ENCODE measurements around the gene SEMA7A. TPM values are rescaled to one million over a fixed set of nuclear protein-coding genes. Genes with fewer than 3 reads are reported as not detected.
A peak's percentile ranks its signal among the peaks of the same experiment; 100 is the strongest.

The SEMA7A gene
- total and polyA plus RNA-seq, 9 of the 15 experiments (the other 6 are each of a cell fraction or from before 2014, with no cell fraction given), result 0.04 to 8.2 (median 5.4) TPM; not detected in 1

GRCh38 chr15:74460871-74461846, 27.4 kb upstream of the SEMA7A start, which contains the start of gene UBL7 (continued):
- TF ChIP-seq, protein P1, sequence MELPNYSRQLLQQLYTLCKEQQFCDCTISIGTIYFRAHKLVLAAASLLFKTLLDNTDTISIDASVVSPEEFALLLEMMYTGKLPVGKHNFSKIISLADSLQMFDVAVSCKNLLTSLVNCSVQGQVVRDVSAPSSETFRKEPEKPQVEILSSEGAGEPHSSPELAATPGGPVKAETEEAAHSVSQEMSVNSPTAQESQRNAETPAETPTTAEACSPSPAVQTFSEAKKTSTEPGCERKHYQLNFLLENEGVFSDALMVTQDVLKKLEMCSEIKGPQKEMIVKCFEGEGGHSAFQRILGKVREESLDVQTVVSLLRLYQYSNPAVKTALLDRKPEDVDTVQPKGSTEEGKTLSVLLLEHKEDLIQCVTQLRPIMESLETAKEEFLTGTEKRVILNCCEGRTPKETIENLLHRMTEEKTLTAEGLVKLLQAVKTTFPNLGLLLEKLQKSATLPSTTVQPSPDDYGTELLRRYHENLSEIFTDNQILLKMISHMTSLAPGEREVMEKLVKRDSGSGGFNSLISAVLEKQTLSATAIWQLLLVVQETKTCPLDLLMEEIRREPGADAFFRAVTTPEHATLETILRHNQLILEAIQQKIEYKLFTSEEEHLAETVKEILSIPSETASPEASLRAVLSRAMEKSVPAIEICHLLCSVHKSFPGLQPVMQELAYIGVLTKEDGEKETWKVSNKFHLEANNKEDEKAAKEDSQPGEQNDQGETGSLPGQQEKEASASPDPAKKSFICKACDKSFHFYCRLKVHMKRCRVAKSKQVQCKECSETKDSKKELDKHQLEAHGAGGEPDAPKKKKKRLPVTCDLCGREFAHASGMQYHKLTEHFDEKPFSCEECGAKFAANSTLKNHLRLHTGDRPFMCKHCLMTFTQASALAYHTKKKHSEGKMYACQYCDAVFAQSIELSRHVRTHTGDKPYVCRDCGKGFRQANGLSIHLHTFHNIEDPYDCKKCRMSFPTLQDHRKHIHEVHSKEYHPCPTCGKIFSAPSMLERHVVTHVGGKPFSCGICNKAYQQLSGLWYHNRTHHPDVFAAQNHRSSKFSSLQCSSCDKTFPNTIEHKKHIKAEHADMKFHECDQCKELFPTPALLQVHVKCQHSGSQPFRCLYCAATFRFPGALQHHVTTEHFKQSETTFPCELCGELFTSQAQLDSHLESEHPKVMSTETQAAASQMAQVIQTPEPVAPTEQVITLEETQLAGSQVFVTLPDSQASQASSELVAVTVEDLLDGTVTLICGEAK (IDR thresholded peaks at IDR 0.05), result peak; percentile 98
- TF ChIP-seq, protein P1 (CRISPR knock-in tag; IDR thresholded peaks at IDR 0.05), result no peak
- peak; percentile 37 for TF ChIP-seq NFRKB (IDR thresholded peaks at IDR 0.05; ENCODE audit: low read depth)
- no peak for TF ChIP-seq ETS2 (tag; IDR thresholded peaks at IDR 0.05; ENCODE audit: borderline replicate concordance, poor library complexity, severe bottlenecking)
- TF ChIP-seq ZBTB1 (CRISPR knock-in tag; IDR thresholded peaks at IDR 0.05; ENCODE audit: borderline replicate concordance, low read depth), result no peak
- TF ChIP-seq ZNF184 (CRISPR knock-in tag; IDR thresholded peaks at IDR 0.05), result no peak
- TF ChIP-seq THAP7 (CRISPR knock-in tag; IDR thresholded peaks at IDR 0.05), result no peak
- TF ChIP-seq, protein P2, sequence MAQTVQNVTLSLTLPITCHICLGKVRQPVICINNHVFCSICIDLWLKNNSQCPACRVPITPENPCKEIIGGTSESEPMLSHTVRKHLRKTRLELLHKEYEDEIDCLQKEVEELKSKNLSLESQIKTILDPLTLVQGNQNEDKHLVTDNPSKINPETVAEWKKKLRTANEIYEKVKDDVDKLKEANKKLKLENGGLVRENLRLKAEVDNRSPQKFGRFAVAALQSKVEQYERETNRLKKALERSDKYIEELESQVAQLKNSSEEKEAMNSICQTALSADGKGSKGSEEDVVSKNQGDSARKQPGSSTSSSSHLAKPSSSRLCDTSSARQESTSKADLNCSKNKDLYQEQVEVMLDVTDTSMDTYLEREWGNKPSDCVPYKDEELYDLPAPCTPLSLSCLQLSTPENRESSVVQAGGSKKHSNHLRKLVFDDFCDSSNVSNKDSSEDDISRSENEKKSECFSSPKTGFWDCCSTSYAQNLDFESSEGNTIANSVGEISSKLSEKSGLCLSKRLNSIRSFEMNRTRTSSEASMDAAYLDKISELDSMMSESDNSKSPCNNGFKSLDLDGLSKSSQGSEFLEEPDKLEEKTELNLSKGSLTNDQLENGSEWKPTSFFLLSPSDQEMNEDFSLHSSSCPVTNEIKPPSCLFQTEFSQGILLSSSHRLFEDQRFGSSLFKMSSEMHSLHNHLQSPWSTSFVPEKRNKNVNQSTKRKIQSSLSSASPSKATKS (CRISPR knock-in tag; IDR thresholded peaks at IDR 0.05), result no peak; the same call in 1 of the 2 replicates
- TF ChIP-seq ZNF445 (CRISPR knock-in tag; IDR thresholded peaks at IDR 0.05; ENCODE audit: low read depth), result no peak
- 0 out of 2 replicates have a peak, but pooled peaks have one; percentile 53 for TF ChIP-seq TEAD2 (tag; IDR thresholded peaks at IDR 0.05)
- no peak for TF ChIP-seq ZZZ3 (IDR thresholded peaks at IDR 0.05)
- no peak for TF ChIP-seq ZNF274 (IDR thresholded peaks at IDR 0.05; ENCODE audit: borderline replicate concordance, low read depth, low read length)
- TF ChIP-seq CEBPG (CRISPR knock-in tag; IDR thresholded peaks at IDR 0.05), result no peak
- no peak for TF ChIP-seq CEBPG (tag; conservative IDR thresholded peaks at IDR 0.05 in 1 of 2, IDR thresholded peaks at IDR 0.05 in 1 of 2)

Data from K562 (cell line).